Esophagus muscularis mucosa (tissue), 4 donors: ENCODE measurements around the gene ANKS1B. TPM values are rescaled to one million over a fixed set of nuclear protein-coding genes. Genes with fewer than 3 reads are reported as not detected.
"Not testable (repeated sequence)": the region's sequence is repeated elsewhere in the genome, so short reads cannot be mapped to it uniquely, and the experiment has no call there.

Experiments used
- DNase-seq: peaks from one replicate; pipeline ENCODE4 v3.0.0-alpha.2; 2017; ENCODE audit errors: extremely low spot score
- H3K27ac ChIP-seq, 4 donors: fragments of 200-600 bp; sonication (generic); replicated peaks in 1 of 4; 1 replicate in 3 of 4; 2 replicates in 1 of 4; pipeline ENCODE4 v1.5.1; 2016 to 2019; ENCODE audit warnings: mild to moderate bottlenecking in 1 of 4
- H3K27me3 ChIP-seq, 4 donors: fragments of 200-600 bp; sonication (generic); one replicate each; pipeline versions ENCODE4 v1.5.1 to v1.6.0; 2016 to 2019
- H3K36me3 ChIP-seq, 4 donors: fragments of 200-600 bp; sonication (generic); one replicate each; pipeline ENCODE4 v1.5.1; 2016 to 2019
- H3K4me1 ChIP-seq, 4 donors: fragments of 200-600 bp; sonication (generic); one replicate each; pipeline ENCODE4 v1.5.1; 2016 to 2019
- H3K4me3 ChIP-seq, 4 donors: fragments of 200-600 bp; sonication (generic); 1 replicate in 2 of 4; 2 replicates in 2 of 4; pipeline ENCODE4 v1.5.1; 2016 to 2019; ENCODE audit warnings: mild to moderate bottlenecking in 4 of 4, moderate library complexity in 1 of 4
- H3K9me3 ChIP-seq, 4 donors: fragments of 200-600 bp; sonication (generic); 1 replicate in 3 of 4; 2 replicates in 1 of 4; pipeline ENCODE4 v1.5.1; 2016 to 2019
- EP300 ChIP-seq: sonication (generic); formaldehyde crosslinking; IDR thresholded peaks from one replicate; pipeline ENCODE4 v1.6.1; 2017; ENCODE audit warnings: antibody characterized with exemption
- POLR2A ChIP-seq: fragments of 450-650 bp; IDR thresholded peaks from one replicate; pipeline ENCODE4 v1.6.1; 2017; ENCODE audit warnings: antibody characterized with exemption, moderate library complexity, mild to moderate bottlenecking, low read depth
- POLR2AphosphoS5 ChIP-seq, 2 donors: sonication (generic); formaldehyde crosslinking; IDR thresholded peaks; one replicate each; pipeline ENCODE4 v1.6.1; 2017; ENCODE audit warnings: antibody characterized with exemption in 2 of 2
- WGBS: methylation state at CpG from one replicate; pipeline ENCODE4 v1.1.5; 2018; 5-methylcytosine and 5-hydroxymethylcytosine counted together
- intact Hi-C: fragments of 100-400 bp; cut with DNase I; formaldehyde crosslinking; loops from one replicate; pipeline ENCODE4 v1.15.1; 2023
- total RNA-seq, 4 donors: library from RNA; depleted of rRNA; stranded (reverse); fragments of >200 nt; gene quantifications; one replicate each; pipeline versions ENCODE4 v1.1.0 to v1.2.1, GENCODE V29; 2016
- TF ChIP-seq, protein P1 (sequence below), 3 experiments: fragments of 200-600 bp in 2 of 3; fragments of 450-650 bp in 1 of 3; sonication (generic) in 2 of 3; IDR thresholded peaks; one replicate each; pipeline ENCODE4 v1.5.1; 2017 to 2019; ENCODE audit warnings: antibody characterized with exemption in 3 of 3, mild to moderate bottlenecking in 2 of 3, moderate library complexity in 1 of 3

ANKS1B gene
- total RNA-seq, 4 donors from 2014 or later, result 20.4 to 28.7 (median 21.6) TPM

DNA sequence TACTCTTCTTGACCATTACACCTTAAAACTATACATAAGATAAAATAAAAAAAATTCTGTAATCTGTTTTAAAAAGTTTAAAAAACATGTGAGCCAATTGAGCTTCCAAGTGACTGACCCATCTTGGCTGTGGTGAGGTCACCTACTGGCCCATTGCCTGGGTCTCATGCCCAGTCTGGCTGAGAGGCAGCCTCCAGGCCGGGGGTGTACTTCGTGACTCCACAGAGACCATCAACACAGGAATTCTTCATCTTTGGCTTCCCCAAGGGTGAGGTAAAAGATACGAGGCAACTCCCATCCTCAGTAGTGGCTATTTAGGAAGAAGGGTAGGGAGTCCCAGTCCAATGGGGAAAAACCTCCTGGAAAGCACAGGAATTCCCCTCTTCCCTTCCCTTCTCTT is 1226.4 kb downstream of the ANKS1B start:
- Histone ChIP-seq H3K36me3 (no peaks in the 10 kb centered on the region), H3K4me3 (no peak overlapping the region), H3K27me3 (no peaks in the 10 kb centered on the region), H3K27ac (no peak overlapping the region), H3K9me3 (no peaks in the 10 kb centered on the region), H3K4me1 (peaks cover 0 to 3% (median 0%) of the 10 kb centered on the region in 4 donors)
- 51% methylated on average over 3 of the region's 3 CpGs for WGBS
- TF ChIP-seq EP300, result no peak
- TF ChIP-seq POLR2A, result no peak
- TF ChIP-seq, protein P1, sequence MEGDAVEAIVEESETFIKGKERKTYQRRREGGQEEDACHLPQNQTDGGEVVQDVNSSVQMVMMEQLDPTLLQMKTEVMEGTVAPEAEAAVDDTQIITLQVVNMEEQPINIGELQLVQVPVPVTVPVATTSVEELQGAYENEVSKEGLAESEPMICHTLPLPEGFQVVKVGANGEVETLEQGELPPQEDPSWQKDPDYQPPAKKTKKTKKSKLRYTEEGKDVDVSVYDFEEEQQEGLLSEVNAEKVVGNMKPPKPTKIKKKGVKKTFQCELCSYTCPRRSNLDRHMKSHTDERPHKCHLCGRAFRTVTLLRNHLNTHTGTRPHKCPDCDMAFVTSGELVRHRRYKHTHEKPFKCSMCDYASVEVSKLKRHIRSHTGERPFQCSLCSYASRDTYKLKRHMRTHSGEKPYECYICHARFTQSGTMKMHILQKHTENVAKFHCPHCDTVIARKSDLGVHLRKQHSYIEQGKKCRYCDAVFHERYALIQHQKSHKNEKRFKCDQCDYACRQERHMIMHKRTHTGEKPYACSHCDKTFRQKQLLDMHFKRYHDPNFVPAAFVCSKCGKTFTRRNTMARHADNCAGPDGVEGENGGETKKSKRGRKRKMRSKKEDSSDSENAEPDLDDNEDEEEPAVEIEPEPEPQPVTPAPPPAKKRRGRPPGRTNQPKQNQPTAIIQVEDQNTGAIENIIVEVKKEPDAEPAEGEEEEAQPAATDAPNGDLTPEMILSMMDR (IDR thresholded peaks at IDR 0.05), result no peak
- no peak for TF ChIP-seq POLR2AphosphoS5 (IDR thresholded peaks at IDR 0.05)
- no peak for DNase-seq
- intact Hi-C loops, result no loop called here

- WGBS, result 82% methylated on average over 3 of the region's 4 CpGs
- Histone ChIP-seq H3K9me3 (no peaks in the 10 kb centered on the region), H3K36me3 (no peaks in the 10 kb centered on the region), H3K27me3 (no peaks in the 10 kb centered on the region), H3K4me1 (peaks cover 0 to 3% (median 0%) of the 10 kb centered on the region in 4 donors), H3K27ac (no peak overlapping the region), H3K4me3 (no peak overlapping the region)
- no peak for TF ChIP-seq POLR2AphosphoS5 (IDR thresholded peaks at IDR 0.05)
- TF ChIP-seq, protein P1 (IDR thresholded peaks at IDR 0.05), result no peak
- TF ChIP-seq EP300, result no peak
- TF ChIP-seq POLR2A, result no peak
- intact Hi-C loops, result no loop called here
- no peak for DNase-seq
These were observed 1227.3 kb downstream of the ANKS1B start for GRCh38 chr12:98757455-98757854.

DNA sequence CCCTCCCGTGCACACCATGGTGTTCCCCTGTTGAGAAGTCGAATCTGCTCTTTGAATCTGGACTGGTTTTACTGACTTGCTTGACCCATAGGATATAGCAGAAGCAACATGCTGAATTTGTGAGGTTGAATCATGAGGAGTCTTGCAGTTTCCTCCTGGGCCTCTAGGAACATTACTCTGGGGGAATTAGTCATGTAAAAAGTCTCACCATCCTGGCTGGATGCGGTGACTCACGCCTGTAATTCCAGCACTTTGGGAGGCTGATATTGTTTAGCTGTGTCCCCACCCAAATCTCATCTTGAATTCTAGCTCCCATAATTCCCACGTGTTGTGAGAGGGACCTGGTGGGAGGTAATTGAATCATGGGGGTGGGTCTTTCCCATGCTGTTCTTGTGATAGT is 1228.9 kb downstream of the ANKS1B start:
- intact Hi-C loops, H3K27ac ChIP-seq, H3K4me1 ChIP-seq, H3K36me3 ChIP-seq, H3K27me3 ChIP-seq, H3K9me3 ChIP-seq, DNase-seq, H3K4me3 ChIP-seq: not testable (repeated sequence)
- WGBS, result 92% methylated on average over 5 of the region's 5 CpGs

GRCh38 chr12:98754095-98754494 is 1230.6 kb downstream of the ANKS1B start:
- Histone ChIP-seq H3K9me3 (no peaks in the 10 kb centered on the region), H3K27me3 (no peaks in the 10 kb centered on the region), H3K4me3 (no peak overlapping the region), H3K4me1 (peaks cover 0 to 3% (median 0%) of the 10 kb centered on the region in 4 donors), H3K36me3 (peaks cover 0 to 20% (median 6%) of the 10 kb centered on the region in 4 donors), H3K27ac (no peak overlapping the region)
- no peak for TF ChIP-seq EP300
- TF ChIP-seq, protein P1 (IDR thresholded peaks at IDR 0.05), result no peak
- TF ChIP-seq POLR2AphosphoS5 (IDR thresholded peaks at IDR 0.05), result no peak
- intact Hi-C loops, result no loop called here
- DNase-seq, result no peak
- WGBS, result 86% methylated on average over 5 of the region's 5 CpGs

- TF ChIP-seq POLR2A (no peak), POLR2AphosphoS5 (IDR thresholded peaks at IDR 0.05) (no peak), EP300 (no peak)
- TF ChIP-seq, protein P1 (IDR thresholded peaks at IDR 0.05), result no peak
- intact Hi-C loops, result no loop called here
- no peak for DNase-seq
- no peaks in the 10 kb centered on the region for H3K4me1 ChIP-seq
- H3K27ac ChIP-seq, result no peak overlapping the region
- no peaks in the 10 kb centered on the region for H3K9me3 ChIP-seq
- no peaks in the 10 kb centered on the region for H3K27me3 ChIP-seq
- WGBS, result 86% methylated on average over 5 of the region's 5 CpGs
- peaks cover 0 to 20% (median 6%) of the 10 kb centered on the region in 4 donors for H3K36me3 ChIP-seq
- no peak overlapping the region for H3K4me3 ChIP-seq
These were observed 1232.0 kb downstream of the ANKS1B start for GRCh38 chr12:98752726-98753125.
